ENCODE data around the gene APLNR.

GRCh38 chr11:57230791-57231538, 6.1 kb downstream of the APLNR start:
- no peak for TF ChIP-seq CTCF (IDR thresholded peaks at IDR 0.05 in 8 of 11, conservative IDR thresholded peaks at IDR 0.05 in 3 of 11)
- no peak for TF ChIP-seq POLR2A (IDR thresholded peaks at IDR 0.05)
- peak in 1 of 3 donors; percentile 41 for TF ChIP-seq POLR2AphosphoS5 (IDR thresholded peaks at IDR 0.05)
